ENCODE data around the gene GAPDHS. TPM values are rescaled to one million over a fixed set of nuclear protein-coding genes. Genes with fewer than 3 reads are reported as not detected.

Gene GAPDHS
- total RNA-seq, 1 experiment from 2014 or later: not detected

DNA sequence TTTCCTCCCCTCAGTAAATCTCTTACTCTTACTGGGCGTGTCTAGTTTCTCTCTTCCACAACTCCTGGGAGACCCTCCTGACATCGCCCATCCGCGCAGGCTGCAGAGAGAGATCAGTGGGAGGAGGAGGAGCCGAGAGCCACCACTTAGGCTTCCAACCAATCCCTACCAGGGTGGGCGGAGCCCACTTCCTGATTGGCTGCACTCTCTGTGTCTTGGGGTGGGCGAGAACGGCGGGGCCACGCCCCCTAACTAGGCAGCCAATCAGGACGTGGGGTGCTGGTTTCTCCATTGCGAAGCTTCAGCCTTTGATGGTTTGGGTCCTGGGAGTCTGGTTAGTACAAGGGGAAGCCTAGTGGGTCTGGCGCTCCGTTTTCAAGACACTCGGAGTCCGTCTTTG, 52.6 kb downstream of the GAPDHS start, which contains the start of gene PMIS2:
TSS of gene PMIS2 (plus strand) at position 326 of the 400 bp plus-strand sequence. CDS start 87 bp downstream, outside the sequence.
- Histone ChIP-seq H3K9me2 (replicated peaks; ENCODE audit: low read length) (no peaks in the 10 kb centered on the region), H2AFZ (ENCODE audit: low read length) (no peak within 1 kb of the TSS), H3F3A (ENCODE audit: low read length, unreplicated experiment) (no peaks in the 10 kb centered on the region), H3K4me3 (ENCODE audit: low read length) (no peak within 1 kb of the TSS), H3K27ac (ENCODE audit: low read length) (no peak within 1 kb of the TSS), H4K20me1 (ENCODE audit: low read length) (no peaks in the 10 kb centered on the region), H3K4me2 (ENCODE audit: low read length) (no peak within 1 kb of the TSS), H3K9me3 (ENCODE audit: low read length) (no peaks in the 10 kb centered on the region), H3K27me3 (ENCODE audit: low read length) (no peaks in the 10 kb centered on the region), H3K9ac (ENCODE audit: low read length) (no peak within 1 kb of the TSS), H3K36me3 (ENCODE audit: low read depth, low read length) (no peaks in the 10 kb centered on the region), H3K79me2 (ENCODE audit: low read length) (no peaks in the 10 kb centered on the region), H3K4me1 (ENCODE audit: insufficient read depth, low read length) (no peaks in the 10 kb centered on the region)
- CTCF ChIA-PET: no interaction called here
- intact Hi-C loops (cut with micrococcal nuclease): no loop called here
- no peak for ATAC-seq
- no peak for DNase-seq
- POLR2A ChIA-PET (ENCODE audit: unreplicated experiment): no interaction called here
- no TSS peak for BruUV-seq (replicated peaks)
- no peak for TF ChIP-seq EZH2phosphoT487 (IDR thresholded peaks at IDR 0.05; ENCODE audit: borderline replicate concordance, low read length)
- no peak for TF ChIP-seq EZH2 (IDR thresholded peaks at IDR 0.05; ENCODE audit: low read length, unreplicated experiment)

DNA sequence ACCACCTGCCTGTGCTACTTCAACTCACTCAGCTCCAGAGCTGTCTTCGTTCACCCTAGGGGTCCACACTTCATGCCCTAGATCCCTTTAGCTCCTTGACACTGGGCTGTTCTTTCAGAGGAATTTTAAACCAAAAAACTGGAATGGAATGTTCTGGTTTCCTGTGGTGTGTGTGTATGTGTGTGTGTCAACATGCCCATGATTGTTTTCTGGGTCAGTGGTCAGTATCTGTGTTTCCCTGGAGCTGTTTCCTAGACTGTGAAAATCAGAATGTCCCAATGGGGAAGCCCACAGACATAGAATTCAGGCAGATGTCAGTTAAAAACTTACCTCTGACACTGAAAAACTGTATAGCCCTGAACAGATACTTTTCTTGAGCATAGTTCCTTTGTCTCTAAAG, 54.1 kb downstream of the GAPDHS start:
- no TSS peak for BruUV-seq (replicated peaks)
- Histone ChIP-seq H2AFZ (ENCODE audit: low read length) (no peak overlapping the region), H3K9me3 (ENCODE audit: low read length) (no peaks in the 10 kb centered on the region), H3K9me2 (replicated peaks; ENCODE audit: low read length) (no peaks in the 10 kb centered on the region), H3K79me2 (ENCODE audit: low read length) (no peaks in the 10 kb centered on the region), H3K9ac (ENCODE audit: low read length) (no peak overlapping the region), H4K20me1 (ENCODE audit: low read length) (no peaks in the 10 kb centered on the region), H3K4me2 (ENCODE audit: low read length) (no peak overlapping the region), H3F3A (ENCODE audit: low read length, unreplicated experiment) (no peaks in the 10 kb centered on the region), H3K27me3 (ENCODE audit: low read length) (no peaks in the 10 kb centered on the region), H3K36me3 (ENCODE audit: low read depth, low read length) (no peaks in the 10 kb centered on the region), H3K4me1 (ENCODE audit: insufficient read depth, low read length) (no peaks in the 10 kb centered on the region), H3K4me3 (ENCODE audit: low read length) (no peak overlapping the region), H3K27ac (ENCODE audit: low read length) (no peak overlapping the region)
- no peak for TF ChIP-seq EZH2 (IDR thresholded peaks at IDR 0.05; ENCODE audit: low read length, unreplicated experiment)
- no peak for TF ChIP-seq EZH2phosphoT487 (IDR thresholded peaks at IDR 0.05; ENCODE audit: borderline replicate concordance, low read length)
- TF ChIP-seq, protein P1, sequence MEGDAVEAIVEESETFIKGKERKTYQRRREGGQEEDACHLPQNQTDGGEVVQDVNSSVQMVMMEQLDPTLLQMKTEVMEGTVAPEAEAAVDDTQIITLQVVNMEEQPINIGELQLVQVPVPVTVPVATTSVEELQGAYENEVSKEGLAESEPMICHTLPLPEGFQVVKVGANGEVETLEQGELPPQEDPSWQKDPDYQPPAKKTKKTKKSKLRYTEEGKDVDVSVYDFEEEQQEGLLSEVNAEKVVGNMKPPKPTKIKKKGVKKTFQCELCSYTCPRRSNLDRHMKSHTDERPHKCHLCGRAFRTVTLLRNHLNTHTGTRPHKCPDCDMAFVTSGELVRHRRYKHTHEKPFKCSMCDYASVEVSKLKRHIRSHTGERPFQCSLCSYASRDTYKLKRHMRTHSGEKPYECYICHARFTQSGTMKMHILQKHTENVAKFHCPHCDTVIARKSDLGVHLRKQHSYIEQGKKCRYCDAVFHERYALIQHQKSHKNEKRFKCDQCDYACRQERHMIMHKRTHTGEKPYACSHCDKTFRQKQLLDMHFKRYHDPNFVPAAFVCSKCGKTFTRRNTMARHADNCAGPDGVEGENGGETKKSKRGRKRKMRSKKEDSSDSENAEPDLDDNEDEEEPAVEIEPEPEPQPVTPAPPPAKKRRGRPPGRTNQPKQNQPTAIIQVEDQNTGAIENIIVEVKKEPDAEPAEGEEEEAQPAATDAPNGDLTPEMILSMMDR (conservative IDR thresholded peaks at IDR 0.05; ENCODE audit: low read depth, low read length): no peak
- CTCF ChIA-PET: no interaction called here
- DNase-seq (no peak), ATAC-seq (no peak)
- POLR2A ChIA-PET (ENCODE audit: unreplicated experiment): no interaction called here
- intact Hi-C loops (cut with micrococcal nuclease): no loop called here

DNA sequence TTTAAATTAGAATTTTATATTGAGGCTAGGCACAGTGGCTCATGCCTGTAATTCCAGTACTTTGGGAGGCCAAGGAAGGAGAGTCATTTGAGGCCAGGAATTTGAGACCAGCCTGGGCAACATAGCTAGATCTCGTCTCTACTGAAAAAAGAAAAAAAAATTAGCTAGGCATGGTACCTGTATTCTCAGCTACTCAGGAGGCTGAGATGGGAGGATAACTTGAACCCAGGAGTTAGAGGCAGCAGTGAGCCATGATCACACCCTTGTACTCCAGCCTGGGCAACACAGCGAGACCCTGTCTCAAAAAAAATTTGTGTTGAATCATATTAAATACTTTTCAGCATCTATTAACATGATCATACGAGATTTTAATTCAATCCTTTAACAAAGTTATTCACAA, 57.6 kb downstream of the GAPDHS start:
- no TSS peak for BruUV-seq (replicated peaks)
- no peaks in the 10 kb centered on the region for H3K79me2 ChIP-seq (ENCODE audit: low read length)
- intact Hi-C loops (cut with micrococcal nuclease): loop anchor here (5.0 kb wide), 1 partner anchor 74 kb away; no protein-coding TSS in a partner anchor
- H3K4me2 ChIP-seq (ENCODE audit: low read length): no peak overlapping the region
- no peak for ATAC-seq
- H3K9me2 ChIP-seq (replicated peaks; ENCODE audit: low read length): no peaks in the 10 kb centered on the region
- no peak overlapping the region for H3K9ac ChIP-seq (ENCODE audit: low read length)
- TF ChIP-seq EZH2phosphoT487 (IDR thresholded peaks at IDR 0.05; ENCODE audit: borderline replicate concordance, low read length) (no peak), EZH2 (IDR thresholded peaks at IDR 0.05; ENCODE audit: low read length, unreplicated experiment) (no peak)
- TF ChIP-seq, protein P1 (conservative IDR thresholded peaks at IDR 0.05; ENCODE audit: low read depth, low read length): no peak
- H3K27ac ChIP-seq (ENCODE audit: low read length): no peak overlapping the region
- no peaks in the 10 kb centered on the region for H4K20me1 ChIP-seq (ENCODE audit: low read length)
- ChIA-PET CTCF (no interaction called here), POLR2A (ENCODE audit: unreplicated experiment) (interaction anchor here (0.7 kb wide), 2 partner anchors 58 to 119 kb away, joined by 3 to 5 read pairs; no protein-coding TSS in a partner anchor)
- no peaks in the 10 kb centered on the region for H3K4me1 ChIP-seq (ENCODE audit: insufficient read depth, low read length)
- no peaks in the 10 kb centered on the region for H3K9me3 ChIP-seq (ENCODE audit: low read length)
- no peak for DNase-seq
- H2AFZ ChIP-seq (ENCODE audit: low read length): no peak overlapping the region
- H3F3A ChIP-seq (ENCODE audit: low read length, unreplicated experiment): no peaks in the 10 kb centered on the region
- no peak overlapping the region for H3K4me3 ChIP-seq (ENCODE audit: low read length)
- H3K27me3 ChIP-seq (ENCODE audit: low read length): no peaks in the 10 kb centered on the region
- no peaks in the 10 kb centered on the region for H3K36me3 ChIP-seq (ENCODE audit: low read depth, low read length)

Data from PC-3 (cell line).